SK-N-MC (cell line): ENCODE measurements around the gene ZBTB39.

Source experiments
- EZH2 ChIP-seq: fragments of 200-600 bp; sonication (generic); IDR thresholded peaks from one replicate; pipeline ENCODE4 v1.6.1; 2017; ENCODE audit warnings: antibody characterized with exemption
- FOXP2 ChIP-seq: optimal IDR thresholded peaks from 2 replicates; pipeline ENCODE3; 2011; ENCODE audit warnings: mild to moderate bottlenecking, moderate library complexity; ENCODE audit not compliant: insufficient read depth; ENCODE audit errors: extremely low read length, control extremely low read depth
- POLR2AphosphoS5 ChIP-seq: IDR thresholded peaks from 2 replicates; pipeline ENCODE4 v1.6.1; 2012; ENCODE audit warnings: mild to moderate bottlenecking, low read depth, low read length, borderline replicate concordance

DNA sequence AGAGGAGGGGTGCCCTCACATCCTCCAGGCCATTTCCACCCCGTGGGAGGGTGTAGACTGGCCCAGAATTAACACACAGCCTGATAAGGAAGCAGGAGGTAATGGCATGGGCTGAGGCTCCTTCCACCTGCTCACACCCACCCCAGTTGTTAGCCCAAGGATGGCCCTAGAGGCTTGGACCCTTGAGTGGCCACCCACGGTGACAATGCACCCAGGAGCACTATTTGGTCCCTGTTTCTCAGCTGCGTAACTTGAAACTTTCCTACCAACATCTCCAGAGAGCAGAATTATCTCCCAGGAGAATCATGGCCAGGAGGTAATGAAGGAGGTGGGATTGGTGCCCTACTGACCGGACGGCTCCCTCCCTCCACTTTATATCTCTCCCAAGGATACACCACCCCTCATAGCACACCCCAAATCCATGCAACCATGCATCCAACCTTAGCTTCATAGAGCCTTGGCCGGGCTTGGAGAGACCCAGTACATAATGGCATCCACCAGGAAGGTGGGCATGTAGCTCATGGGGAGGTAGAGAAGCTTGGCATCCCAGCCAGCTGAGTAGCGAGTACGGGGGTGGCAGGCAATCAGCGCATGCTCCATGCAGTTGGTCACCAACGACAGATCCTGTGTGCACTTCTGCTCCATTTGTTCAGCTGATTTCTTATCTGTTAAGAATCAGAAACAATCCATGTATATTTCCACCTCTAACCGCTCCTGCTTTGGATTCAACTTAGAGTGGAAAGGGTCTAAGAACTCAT lies 54.6 kb downstream of the ZBTB39 start:
- TF ChIP-seq POLR2AphosphoS5 (no peak), EZH2 (no peak), FOXP2 (no peak)
